ENCODE data around the gene RASSF5.

- TF ChIP-seq POLR2AphosphoS5 (IDR thresholded peaks at IDR 0.05; ENCODE audit: low read depth, low read length) (no peak), POLR2A (IDR thresholded peaks at IDR 0.05; ENCODE audit: low read depth, low read length) (no peak), TAF1 (IDR thresholded peaks at IDR 0.05; ENCODE audit: low read depth, low read length) (no peak), SPI1 (IDR thresholded peaks at IDR 0.05; ENCODE audit: low read depth, low read length) (no peak)
Observed at GRCh38 chr1:206582537-206582936, 75.2 kb downstream of the RASSF5 start.

Measured in GM12891 (cell line).